Measurements from ENCODE around the gene ERBB4. TPM values are rescaled to one million over a fixed set of nuclear protein-coding genes. Genes with fewer than 3 reads are reported as not detected.

The ERBB4 gene
- total and polyA plus RNA-seq, 10 of the 15 experiments (the other 5 are each of a cell fraction or from before 2014, with no cell fraction given), result under 0.01 to 0.23 (median 0.01) TPM; not detected in 4

GRCh38 chr2:211513446-211513845, 1025.2 kb downstream of the ERBB4 start:
- BruUV-seq (replicated peaks), result no TSS peak
- SMC1A ChIA-PET (ENCODE audit: uncharacterized antibody, unreplicated experiment), result no interaction called here
- TF ChIP-seq ZNF274 (IDR thresholded peaks at IDR 0.05; ENCODE audit: insufficient read depth, insufficient read length), result no peak
- TF ChIP-seq BCL11A (IDR thresholded peaks at IDR 0.05; ENCODE audit: low read depth, low read length), result no peak
- TF ChIP-seq ZNF622 (IDR thresholded peaks at IDR 0.05), result no peak
- TF ChIP-seq HDAC6 (IDR thresholded peaks at IDR 0.05; ENCODE audit: unreplicated experiment), result no peak
- no peak for TF ChIP-seq MXI1 (IDR thresholded peaks at IDR 0.05; ENCODE audit: low read depth, low read length)
- no peak for TF ChIP-seq SMAD1 (IDR thresholded peaks at IDR 0.05; ENCODE audit: low read depth, partially characterized antibody)
- no peak for TF ChIP-seq YY1 (IDR thresholded peaks at IDR 0.05; ENCODE audit: low read depth, low read length)
- TF ChIP-seq CUX1 (IDR thresholded peaks at IDR 0.05; ENCODE audit: insufficient replicate concordance, low read depth, low read length), result no peak
- TF ChIP-seq NKRF (conservative IDR thresholded peaks at IDR 0.05), result no peak
- TF ChIP-seq SKIL (IDR thresholded peaks at IDR 0.05; ENCODE audit: low read depth, poor library complexity, severe bottlenecking), result no peak
- no peak for TF ChIP-seq EZH2 (IDR thresholded peaks at IDR 0.05; ENCODE audit: borderline replicate concordance, control insufficient read depth, low read depth, low read length)
- no peak for TF ChIP-seq PAX8 (IDR thresholded peaks at IDR 0.05)
- no peak for TF ChIP-seq TBL1XR1 (IDR thresholded peaks at IDR 0.05; ENCODE audit: low read depth, low read length)
- TF ChIP-seq USF1 (IDR thresholded peaks at IDR 0.05; ENCODE audit: borderline replicate concordance, extremely low read length, insufficient read depth, low read depth, low read length), result no peak

More at GRCh38 chr2:211513446-211513845, 1025.2 kb downstream of the ERBB4 start:
- ChIA-PET RAD21 (ENCODE audit: unreplicated experiment) (no interaction called here), CTCF (no interaction called here), POLR2A (no interaction called here)
- Histone ChIP-seq H3K27ac (ENCODE audit: control insufficient read depth, insufficient read depth) (no peak overlapping the region), H4K20me1 (ENCODE audit: control insufficient read depth, insufficient read depth) (no peaks in the 10 kb centered on the region), H3K79me2 (ENCODE audit: control insufficient read depth, insufficient read depth, low read length) (no peaks in the 10 kb centered on the region), H3K9me3 (replicated peaks; ENCODE audit: control insufficient read depth, insufficient read depth, low read length) (no peaks in the 10 kb centered on the region), H3K4me2 (ENCODE audit: control insufficient read depth, insufficient read depth) (no peak overlapping the region), H3K4me1 (ENCODE audit: control insufficient read depth, insufficient read depth, low read length) (no peaks in the 10 kb centered on the region), H3K4me3 (no peak overlapping the region), H3K9ac (ENCODE audit: control insufficient read depth, insufficient read depth, low read length) (no peak overlapping the region), H3K36me3 (ENCODE audit: control insufficient read depth in 2 of 2, insufficient read depth in 2 of 2, low read length in 1 of 2) (no peaks in the 10 kb centered on the region), H3K27me3 (replicated peaks in 1 of 2; ENCODE audit: control insufficient read depth in 2 of 2, insufficient read depth in 2 of 2, low read length in 1 of 2) (no peaks in the 10 kb centered on the region), H2AFZ (ENCODE audit: control insufficient read depth, low read depth, low read length) (no peak overlapping the region)
- DNase-seq (ENCODE audit: low read depth, low spot score), result no peak
- no peak for FAIRE-seq
- intact Hi-C loops (cut with micrococcal nuclease; ENCODE audit: unreplicated experiment) (no loop called here), in situ Hi-C loops (cut with MboI) (no loop called here)
- ATAC-seq, result no peak
- WGBS (ENCODE audit: insufficient coverage, insufficient replicate concordance, low lambda C conversion rate, missing lambda C conversion rate), result 35% methylated on average over 3 of the region's 3 CpGs
